GM19023 (cell line): Measurements from ENCODE around the gene HOXB7.

ENCODE experiments used
- ATAC-seq: cut with Tn5 transposase; IDR thresholded peaks from one replicate; pipeline ENCODE4 v1.9.1; 2021; ENCODE audit warnings: mild to moderate bottlenecking, moderate library complexity; ENCODE audit not compliant: unreplicated experiment

Gene HOXB7

DNA sequence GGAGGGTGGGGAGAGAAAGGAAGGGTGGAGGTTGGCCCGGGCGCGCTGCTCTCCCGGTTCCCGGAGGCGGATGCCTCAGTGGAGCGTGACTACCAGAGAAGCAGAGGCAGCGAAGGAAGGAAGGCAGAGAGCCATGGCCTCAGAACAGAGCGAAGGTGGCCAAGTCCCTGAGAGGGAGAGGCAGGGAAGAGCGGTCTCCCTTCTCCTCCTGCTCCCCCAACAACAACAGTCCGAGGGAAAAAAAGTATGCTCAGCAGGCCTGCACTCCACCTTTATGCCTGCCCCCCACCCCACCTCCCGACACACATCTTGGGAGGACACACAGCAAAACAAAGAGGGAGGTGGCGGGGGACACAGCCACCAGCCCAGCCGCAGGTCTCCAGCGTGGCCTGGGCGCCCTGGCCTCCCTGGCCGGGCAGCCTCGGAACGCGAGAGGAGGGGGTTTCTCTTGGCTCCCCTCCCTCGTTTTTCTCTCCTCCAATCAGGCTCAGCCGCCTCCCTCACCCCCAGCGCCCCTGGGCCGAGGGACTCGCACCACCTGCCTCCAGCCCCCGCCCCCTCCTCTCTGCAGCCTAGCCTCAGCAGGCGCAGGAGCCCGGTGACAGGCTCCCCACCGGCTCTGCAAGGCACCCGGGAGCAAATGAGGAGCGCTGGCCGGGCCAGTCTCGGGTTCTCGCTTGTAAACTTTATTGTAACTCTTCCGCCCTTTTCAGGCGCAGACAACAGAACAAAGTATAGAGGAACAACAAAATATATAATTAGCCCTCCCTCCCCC, 1.1 kb upstream of the HOXB7 start:
- no peak for ATAC-seq

DNA sequence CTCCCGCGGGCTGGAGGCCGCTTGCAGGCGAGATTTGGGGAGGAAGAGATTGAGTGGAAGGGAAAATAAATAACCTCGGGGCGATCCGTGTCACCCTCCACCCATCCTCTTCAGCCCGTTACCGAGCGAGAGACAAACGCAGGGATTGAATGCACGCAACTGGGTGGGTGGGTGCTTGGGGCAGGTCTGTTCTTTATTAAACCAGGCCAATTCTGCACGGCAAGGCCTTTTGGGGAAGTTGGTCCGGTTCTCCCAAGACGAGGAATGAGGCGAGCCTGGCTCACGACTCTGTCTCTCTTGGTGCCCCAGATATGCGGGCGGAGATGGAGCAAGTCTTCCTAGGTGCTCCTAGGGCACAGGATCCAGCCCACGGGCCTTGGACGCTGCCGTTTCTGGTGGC, 396 bp upstream of the HOXB7 start:
- ATAC-seq: no peak

DNA sequence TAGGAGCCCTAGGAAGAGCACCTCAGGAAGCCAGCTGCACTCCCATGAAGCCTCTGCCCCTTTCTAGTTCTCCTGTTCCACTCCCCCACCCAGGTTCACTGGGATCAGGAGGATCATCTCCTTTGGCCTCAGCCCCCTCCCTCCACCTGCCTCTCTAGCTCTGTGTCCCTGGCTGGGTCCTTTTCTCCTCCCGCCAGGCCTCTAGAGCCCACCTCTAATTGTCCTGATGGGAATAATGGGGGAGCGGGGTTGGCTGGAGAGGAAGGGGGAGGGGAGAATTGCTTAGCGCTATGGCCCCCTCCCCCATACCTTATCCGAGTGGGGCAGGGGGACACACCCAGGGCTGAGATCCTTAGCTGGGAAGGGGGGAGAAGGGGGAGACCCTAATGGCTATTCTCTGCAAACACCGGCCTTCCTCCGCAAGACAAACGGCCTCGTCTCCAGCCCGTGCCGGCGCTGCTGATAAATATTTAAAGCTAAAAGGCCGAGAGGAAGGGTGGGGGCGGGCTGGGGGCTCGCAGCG, 997 bp downstream of the HOXB7 start:
- ATAC-seq: no peak

DNA sequence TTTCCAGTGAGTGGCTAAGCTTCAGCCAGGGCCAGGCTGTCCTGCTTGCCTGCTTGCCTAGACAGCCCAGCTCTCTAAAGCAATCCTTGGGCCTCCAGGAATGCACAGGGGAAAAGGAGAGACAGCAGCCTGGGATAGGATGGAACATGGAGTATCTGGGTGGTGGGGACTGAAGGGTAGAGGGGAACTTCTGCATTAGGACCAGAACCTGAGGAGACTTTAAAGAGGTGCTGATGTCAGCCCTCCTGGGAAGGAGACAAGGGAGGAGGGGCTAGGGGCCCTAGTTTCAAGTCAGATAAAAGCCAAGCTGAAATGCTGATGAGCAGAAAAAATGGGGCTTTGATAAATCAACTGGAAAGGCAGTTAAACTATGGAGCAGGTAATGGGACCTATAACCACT, 1.8 kb downstream of the HOXB7 start:
- no peak for ATAC-seq

DNA sequence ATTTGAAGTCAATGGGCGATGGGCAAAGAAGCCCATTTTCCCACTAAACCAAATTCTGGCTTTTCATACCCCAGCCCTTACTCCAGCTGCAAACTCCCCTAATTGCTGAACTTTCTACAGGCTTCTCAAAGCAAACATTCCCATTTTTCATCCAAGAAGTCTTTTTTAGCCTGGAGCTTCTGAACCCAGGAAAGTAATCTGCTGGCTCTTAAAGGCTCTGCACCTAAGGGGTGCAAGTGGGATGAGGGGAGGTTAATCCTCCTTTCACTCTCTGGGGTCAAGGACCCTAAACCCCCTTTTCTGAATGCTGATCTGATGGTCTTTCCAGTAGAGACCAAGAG, 2.4 kb downstream of the HOXB7 start:
- no peak for ATAC-seq

DNA sequence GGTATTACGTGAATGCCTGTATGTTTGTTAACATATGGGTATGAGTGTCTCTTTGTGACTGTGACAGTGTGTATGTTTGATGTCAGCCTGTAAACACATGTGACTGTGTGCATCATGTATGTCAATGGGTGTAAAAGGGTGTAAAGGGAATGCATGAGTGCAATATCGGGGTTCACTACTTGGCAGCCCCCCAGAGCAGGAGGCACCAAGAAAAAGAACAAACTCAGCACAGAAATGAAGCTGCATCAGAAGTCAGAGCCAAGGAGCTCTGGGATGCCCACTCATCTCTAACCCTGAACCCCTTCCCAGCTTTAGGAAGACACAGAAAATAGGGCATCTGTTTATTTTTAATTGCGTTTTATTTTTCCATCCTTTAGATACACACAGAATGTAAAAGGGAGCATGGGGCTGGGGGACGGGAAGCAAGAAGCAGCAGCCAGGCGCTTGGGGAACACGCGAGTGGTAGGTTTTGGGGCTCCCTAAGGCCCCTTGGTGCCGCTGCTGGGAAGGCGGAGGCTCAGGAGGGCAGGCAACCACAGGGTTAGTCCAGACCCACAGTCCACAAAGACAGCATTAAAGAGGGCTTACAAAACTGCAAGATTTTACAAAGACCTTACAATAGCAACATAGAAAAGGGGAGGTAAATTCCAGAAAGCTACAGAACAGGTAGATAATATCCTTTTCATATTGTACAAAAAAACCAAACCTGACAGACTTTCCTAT, 3.8 kb downstream of the HOXB7 start:
- no peak for ATAC-seq

DNA sequence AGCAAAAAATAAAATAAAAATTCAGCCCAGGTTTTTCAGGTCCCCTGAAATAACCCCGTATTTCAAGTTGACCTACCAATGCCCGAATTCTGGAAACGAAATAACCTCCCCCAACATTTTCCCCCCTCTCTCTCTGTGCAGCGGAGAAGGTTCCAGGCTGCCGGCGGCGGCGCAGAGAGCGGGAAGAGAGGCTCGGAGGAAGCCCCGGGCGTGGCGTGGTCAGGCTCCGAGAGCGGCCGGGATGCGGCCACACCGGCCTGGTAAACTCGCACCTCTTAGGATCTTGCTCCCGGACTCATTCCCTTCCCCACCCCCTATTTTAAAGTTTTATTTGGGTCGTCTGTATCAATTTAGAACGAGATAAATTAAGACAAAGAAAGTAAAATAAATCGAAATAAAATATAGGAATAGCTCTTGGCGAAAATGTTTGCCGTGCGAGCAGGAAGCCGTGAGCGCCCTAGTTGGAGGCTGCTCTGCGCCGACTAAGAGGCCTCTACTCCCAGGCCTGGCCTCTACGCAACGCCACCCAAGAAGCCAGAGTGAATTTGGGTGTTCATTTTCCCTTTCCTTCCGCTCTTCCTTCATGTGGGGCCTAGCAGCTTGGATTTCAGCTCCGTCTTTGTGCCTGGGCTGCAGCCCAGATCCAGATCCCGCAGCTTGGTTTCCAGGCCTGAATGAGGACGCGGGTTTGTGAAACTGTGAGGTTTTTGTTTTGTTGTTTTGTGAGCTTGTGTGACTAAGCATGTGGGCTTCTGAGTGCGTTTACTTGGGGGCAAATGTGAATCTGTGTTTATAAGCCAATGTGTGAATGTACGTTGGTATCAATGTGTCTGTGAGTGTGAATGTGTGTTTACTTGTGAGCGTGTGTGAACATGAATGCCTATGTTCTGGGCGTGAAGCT, 4.6 kb downstream of the HOXB7 start:
- no peak for ATAC-seq

DNA sequence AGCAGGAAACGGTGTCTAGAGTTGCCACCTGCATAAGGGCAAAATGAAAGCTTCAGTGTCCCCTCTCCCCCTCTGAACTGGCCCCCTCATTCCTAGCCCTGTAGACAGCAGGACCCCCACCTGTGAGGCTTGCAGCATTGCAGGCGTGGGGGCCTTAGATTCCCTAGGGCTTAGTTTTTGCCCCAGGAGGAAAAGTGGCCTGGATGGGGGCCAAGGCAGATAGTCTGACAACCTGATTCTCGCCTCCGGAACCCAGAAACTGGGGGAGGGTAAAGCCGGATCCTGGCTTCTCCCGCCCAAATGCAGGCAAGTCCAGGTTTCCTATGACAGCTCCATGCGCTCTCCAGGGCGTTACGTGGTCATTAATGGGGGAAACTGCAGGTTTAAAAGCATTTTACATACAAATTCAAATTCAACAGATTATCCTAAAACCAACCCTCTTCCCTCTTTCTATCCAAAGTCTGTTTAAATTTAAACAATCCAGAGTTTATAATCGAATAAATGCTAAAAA, 5.4 kb downstream of the HOXB7 start:
- ATAC-seq: no peak

DNA sequence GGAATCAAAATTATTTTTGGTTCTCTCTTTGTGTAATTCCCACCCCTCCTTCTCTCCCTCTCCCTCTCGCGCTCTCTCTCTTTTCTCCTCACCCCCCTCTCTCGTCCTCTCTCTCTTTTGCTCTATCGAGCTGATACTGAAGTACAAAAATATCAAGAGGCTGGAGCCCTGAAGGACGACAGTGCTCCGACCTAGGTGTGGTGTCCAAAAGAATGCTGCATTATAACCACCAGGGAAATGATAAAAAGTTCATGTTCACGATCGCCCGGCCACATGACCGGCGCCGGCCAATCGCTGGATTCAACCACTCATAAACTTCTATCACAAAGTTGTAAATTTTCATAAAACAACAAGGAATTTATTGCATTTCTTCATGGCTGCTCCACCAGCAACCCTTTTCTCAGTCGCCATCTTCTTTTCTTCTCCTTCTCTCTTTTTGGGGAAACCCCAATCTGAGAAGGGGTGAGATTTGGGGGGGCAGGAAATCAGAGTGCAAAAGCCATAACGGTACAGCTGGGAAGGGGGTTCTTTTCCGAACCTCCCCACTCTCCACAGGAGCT, 6.0 kb downstream of the HOXB7 start, which contains the start of gene HOXB6:
Gene HOXB6, minus strand, starts transcription at position 217 of the 560 bp plus-strand sequence. CDS start 6,836 bp downstream, outside the sequence.
- no peak for ATAC-seq

DNA sequence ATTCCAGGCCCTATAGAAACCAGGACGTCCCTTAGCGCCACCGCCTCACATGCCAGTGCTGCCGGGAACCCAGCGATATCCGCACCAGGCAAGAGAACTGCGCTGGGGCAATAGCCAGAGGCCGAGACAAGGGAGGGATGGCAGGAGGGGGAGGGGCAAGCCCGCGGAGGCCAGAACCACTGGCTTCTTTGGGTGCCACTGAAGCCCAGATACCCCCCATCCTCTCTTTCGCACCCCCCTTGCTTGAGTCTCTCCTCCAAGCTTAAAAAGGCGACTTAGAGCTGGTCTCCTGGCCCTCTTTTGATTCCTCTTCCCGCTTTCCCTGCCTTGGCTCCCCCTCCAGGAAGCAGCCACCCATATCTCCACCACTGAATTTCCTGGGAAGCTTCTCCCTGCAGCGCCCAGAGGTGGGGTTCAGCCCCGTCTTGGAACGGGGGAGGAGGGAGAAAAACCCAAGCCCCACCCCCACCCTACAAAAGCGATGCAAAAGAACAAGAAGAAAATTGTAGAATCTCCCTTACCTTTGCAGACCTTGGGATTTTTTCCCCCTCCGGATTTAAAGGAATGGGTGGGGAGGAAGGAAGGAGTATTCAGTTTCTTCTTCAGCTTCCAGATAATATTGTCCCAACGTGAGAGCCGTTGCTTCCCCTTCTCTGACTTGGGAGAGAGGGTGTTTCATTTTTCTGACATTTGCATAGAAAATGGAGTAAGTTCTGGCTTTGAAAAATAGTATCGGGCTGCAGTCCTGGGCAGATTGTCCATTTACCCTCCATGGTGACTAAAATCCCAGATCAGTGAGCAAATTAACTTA, 6.7 kb downstream of the HOXB7 start:
- ATAC-seq: no peak

DNA sequence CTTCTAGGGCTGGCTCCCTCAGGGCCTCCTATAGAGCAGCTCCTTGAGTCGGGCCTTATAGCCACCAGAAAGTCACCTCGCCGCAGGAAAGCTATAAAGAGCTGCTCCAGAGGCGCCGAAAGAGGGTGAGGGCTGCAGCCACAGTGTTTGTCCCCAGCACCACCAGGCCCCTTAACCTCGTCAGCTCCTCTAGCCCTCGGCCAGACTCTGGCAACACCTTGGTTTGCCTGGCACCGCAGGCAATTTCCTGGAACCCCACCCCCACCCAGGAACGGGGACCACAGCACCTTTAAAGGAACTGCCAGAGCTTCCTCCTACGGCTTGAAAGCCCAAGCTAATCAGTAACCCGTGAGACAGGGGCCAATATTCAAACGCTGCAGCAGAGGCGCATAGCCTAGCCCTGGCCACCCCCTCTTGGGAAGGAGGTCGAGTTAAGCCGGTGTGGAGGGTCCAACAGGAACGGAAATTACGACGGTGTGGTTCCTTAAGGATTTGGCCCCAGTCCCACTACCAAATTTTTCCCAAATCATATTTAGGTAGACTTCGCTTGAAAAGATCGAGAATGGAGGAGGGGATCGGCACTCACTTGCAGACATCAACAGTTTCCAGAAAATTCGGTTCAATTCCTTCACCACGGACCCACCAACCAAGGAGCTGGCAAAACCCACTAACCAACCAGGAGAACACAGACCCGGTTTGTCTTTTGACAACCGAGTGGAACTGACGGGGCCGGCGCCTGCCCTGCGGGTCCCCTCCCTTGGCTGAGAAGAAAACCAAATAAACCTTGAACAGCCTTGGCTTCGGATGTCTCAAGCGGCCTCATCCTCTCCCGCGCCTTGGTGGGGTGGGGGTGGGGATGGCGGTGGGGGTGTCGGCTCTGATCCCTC, 9.0 kb downstream of the HOXB7 start:
- ATAC-seq: no peak

DNA sequence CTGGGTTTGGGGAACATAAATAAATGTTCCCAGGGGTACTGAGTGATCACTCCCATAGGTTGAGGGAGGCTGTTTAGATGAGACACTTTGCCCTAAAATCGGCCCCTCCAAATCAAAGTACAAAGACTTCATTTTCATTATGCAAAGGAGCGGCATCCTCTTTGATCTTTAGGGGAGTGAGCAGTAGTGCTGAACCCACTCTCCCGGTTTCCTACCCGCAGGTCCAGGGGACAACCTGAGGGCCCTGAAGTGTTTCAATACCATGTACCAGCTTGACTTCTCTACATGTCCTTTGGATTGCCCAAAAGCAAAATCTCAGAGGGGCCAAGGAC, 9.6 kb downstream of the HOXB7 start:
- no peak for ATAC-seq

DNA sequence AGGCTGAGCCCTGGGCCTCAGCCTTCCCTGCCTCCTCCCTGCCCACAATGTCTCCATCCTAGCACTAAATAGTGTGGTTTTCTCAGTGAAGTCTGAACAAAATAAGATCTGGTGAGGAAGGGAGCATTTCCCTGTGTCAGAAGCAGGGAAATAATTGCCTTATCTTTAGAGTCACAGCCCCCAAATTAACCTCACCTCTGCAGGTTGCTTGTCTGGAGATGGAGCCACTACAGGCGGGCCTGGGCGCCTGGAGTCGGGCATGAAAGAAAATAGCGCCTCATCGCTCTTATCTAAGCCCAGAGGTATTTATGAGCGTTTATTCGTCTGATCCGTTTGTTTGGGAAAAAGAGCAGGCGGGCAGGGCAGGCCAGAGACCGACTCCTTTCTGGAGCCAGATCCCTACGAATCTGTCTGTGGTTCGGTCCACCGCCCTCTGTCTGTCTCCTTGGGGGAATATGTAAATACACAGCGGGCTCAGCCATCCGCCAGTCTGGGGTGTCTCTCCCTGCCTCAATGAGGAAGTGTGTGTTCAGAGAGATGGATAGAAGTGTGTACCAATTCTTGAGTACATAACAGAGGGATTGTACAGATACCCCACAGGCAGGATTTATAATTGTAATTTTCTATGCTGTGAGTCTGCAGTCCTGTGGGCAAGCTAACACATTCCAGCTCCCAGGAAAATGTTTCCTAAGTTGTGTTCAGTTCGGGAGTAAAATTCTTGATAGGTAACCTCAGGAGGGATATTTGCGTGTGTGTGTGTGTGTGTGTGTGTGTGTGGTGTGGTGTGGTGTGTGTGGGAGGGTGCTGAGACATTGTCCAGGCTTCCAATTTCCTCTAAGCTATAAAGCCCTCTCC, 10.3 kb downstream of the HOXB7 start:
- ATAC-seq: no peak

DNA sequence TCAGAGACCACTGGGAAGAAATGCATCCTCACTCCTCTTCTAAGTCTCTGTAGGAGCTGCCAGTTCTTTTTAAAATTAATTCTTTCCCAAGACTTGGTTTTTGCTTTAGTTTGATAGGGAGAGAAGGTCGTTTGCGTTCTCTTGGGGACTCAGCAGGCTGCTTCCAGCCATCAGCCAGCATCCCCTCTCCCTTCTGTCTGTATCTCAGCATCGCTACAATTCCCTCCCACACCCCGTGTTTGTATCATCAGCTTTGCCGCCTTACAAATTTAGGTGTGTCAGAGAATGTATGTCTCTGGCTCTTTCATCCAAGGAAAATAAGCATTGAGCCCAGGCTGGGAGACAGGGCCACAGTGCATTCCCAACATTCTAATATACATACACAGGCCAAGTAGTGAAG, 11.5 kb downstream of the HOXB7 start:
- no peak for ATAC-seq

DNA sequence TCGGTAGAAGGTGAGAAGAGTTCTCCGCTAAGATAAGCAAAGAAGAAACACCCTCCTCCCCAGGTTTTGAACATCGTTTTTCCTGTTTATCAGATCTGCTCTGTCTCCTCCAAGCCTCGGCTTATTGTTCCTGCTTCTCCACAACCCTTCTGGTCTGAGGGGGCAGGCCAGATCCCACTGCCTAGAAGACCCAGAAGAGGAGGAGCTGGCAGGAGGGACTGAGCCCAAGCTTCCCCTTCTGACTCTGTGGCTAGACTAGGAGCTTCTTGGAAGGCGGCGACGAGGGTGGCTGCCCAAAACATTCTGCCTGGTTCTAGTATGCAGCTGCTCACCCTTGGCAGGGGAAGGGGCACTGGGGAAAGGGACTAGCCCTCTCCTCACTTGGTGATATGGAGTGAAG, 12.1 kb downstream of the HOXB7 start:
- no peak for ATAC-seq

DNA sequence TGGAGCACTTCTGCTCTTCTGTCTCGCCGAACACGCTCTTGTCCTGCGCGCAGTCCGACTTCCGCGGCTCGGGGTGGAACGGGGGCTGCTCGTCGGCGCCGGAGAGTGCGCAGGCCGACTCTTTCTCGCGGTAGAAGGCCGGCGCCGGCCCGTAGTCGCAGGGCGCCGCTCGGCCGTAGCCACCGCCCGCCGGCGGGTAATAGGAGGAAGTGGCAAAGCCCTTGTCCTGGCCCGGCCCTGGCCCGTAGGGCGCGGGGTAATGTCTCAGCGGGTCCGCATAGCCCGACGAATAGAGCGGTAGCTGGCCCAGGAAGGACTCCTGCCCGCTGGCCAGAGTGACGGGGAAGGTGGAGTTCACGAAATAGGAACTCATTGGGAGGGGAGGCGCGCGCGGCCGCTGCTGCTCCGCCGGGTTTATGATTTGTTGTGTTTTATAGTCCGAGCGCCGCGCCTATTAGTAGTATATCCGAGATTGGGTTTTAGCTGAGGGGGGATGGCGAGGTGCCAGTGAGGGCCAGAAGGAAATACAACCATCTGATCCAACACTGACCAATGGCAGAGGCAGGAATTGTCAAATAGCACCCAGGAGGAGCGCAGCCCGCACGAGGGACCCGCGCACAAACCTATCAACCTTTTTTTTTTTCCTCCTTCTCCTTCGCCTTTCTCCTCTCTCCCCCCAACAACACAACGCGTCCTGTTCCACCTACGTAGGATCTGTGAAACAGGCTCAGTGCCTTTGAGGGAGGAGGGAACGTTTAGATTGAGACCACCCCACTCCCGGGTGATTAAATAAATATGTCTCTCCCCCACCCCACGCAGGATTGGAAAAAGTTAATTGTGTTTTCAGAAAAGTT, 12.8 kb downstream of the HOXB7 start:
- no peak for ATAC-seq

DNA sequence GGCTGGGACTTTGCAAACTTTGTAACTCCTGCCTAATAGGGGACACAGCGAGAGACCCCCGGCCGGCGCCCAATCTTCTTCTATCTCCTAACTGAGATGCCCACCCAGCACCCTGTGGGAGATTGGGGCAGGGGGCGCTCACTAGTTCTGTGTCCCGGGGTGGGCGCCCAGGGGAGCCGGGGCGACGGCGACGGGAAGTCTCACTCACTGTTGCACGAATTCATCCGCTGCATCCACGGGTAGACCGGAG, 13.4 kb downstream of the HOXB7 start:
- ATAC-seq: no peak
